ENCODE data around the gene PCP4L1.
"Not testable (repeated sequence)": the region's sequence is repeated elsewhere in the genome, so short reads cannot be mapped to it uniquely, and the experiment has no call there.

The PCP4L1 gene

DNA sequence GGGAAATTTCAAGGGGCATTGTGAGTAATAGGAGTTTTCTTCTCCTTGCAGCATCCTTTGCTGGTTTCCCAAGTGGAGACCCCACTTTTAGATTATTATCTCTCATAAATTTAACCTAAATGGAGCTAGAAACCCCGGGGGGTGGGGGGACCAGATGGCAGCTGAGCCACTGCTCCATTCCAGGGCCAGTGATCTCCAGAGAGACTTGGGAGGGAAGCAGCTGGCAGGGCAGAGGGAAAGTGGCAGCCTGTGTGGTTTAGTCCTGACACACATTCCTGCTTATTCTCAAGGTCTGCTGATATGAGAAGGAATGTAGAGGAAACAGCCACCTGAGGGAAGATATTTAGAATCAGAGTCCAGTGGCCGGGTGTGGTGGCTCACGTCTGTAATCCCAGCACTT lies 16.3 kb downstream of the PCP4L1 start:
- no peak for DNase-seq

DNA sequence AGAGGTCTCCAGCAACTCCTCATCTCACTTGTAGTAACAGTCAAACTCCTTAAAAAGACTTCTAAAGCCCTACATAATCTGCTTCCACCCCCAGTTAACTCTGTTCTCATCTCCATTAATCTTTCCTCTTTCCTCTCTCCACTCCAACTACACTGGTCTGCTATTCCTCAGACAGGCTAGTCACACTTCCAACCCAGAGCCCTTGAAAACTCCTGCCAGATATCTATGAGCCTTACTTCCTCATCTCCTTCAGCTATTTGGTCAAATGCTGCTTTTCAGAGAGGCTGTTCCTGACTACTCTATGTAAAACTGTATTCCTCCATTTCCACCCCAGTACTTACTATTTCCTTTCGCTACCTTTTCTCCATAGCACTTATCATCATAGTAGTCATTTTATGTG lies 24.4 kb downstream of the PCP4L1 start:
- no peak for DNase-seq

DNA sequence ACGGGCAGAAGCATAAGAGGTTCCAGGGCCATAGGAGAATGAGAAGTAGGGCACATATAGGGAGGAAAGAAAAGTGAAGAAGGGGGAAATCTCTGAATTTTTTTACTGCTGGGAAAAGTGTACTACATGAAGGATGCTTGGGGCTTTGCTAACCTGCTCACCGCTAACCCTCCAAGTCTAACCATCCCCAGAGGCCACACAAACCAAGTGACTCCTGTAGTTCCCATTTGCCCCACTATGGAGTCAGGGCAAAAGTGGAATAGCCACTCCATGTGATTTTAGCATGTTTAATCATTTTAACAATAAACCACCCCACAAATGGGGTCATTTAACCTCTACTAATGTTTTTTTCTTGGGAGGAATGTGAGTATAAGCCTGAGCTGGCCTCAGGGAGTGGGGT lies 26.6 kb downstream of the PCP4L1 start:
- no peak for DNase-seq

DNA sequence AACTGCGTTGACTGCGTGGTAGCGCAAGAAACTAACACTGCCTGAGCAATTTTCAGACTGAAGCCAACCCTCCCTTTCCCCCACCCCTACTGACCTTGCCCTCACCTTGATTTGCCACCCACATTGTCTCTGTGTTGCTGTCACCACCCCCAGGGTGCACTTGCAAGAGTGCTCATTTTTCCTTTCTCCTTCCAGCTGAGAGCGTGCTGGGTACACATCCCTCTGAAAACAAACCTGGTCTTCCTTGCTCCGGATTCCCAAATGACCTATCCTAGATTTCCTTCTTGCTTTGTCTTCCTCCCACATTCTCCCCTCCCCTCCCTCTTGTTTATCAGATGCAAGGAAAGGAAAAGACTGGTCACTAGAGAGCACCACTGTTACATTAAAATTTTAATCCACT lies 27.0 kb downstream of the PCP4L1 start:
- no peak for DNase-seq

DNA sequence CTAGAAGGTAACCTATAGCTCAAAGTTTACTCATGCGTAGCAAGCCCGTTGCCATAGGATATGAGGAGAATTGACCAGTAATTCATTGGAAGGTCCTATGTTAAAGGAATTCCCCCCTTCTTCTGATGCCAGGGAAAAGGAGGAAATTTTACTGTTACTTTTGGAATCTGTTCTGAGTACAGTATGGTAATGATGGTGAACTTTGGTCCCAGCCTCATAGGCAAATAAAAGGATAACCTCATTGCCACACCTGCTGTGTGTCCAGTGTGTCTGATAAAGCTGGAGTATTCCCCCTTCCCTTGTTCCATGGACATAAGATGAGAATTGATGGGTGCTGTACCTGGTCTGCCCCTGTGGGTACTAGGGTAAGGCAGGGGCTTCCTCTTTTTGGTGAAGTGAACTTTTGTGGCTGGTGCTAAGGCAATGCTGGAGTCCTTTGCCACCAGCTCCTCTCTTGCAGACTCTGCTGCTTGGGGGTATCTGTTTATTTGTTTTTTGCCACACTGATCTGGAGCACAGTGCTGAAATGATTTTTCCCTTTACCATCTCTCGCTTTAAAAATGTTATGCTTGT lies 29.0 kb downstream of the PCP4L1 start:
- DNase-seq: no peak

DNA sequence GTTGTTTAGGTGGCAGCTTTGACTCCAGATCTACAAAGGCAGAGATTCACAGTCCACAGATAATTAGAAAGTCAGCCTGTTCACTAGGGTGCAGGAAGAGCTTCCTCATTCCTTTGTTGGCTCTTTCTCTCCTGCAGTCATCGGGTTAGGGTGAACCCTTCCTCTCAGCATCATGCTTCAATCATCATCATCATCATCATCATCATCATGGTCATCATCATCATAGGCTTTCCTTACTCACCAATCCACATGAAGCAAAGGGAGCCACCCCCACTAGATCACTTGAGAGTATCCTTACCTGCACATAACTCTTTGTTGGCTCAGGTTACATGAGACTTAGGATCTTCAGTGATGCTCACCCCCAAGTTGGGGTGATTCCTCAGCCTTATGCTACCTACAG lies 32.2 kb downstream of the PCP4L1 start:
- no peak for DNase-seq

DNA sequence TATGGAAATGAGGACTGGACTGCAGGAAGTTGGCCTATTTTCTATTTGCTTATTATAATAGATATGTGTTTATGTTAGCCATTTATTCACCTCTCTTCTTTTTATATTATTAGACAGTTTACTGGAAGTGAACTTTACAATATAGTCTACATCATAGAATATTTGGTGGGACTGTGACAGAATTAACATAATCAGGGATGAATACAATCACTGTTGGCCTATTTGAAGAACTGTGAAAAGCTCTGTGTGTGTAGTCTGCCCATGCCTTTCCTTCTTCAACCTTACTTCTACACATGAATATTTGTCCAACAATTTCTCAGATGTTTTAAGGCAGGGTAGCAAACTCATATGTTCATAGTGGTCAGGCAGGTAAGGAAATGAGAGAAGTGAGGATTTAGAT lies 38.9 kb downstream of the PCP4L1 start:
- no peak for DNase-seq

DNA sequence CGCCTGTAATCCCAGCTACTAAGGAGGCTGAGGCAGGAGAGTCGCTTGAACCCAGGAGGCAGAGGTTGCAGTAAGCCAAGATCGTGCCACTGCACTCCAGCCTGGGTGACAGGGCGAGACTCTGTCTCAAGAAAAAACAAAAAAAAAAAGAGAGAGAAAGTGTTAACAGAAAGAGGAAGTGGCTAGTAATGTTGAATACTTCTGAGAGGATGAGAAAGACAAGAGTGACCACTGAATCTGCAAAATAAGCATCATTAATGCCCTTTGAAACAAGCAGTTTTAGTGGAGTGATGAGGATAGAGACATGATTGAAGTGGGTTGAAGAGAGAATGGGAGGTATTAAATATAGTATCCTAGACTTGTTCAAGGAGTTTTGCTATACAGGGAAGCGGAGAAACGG lies 39.6 kb downstream of the PCP4L1 start:
- DNase-seq: no peak

DNA sequence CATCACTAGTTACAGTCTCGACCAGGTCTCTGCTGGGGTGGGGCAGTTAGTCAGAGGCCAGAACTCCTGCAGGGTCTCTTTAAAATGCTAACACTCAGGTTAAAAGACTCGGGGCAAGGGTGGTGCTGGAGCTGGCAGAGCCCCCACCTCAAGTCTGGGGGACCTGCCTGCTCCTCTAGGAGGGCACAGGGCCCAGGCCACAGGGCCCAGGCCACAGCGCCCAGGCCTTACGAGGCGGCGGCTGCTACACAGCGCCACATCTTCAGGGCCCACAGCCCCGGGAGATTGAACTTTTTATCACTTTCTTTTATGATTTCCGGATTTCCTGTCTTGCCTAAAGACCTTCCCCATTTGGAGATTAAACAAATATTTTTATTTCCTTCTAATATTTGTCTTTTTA lies 40.8 kb downstream of the PCP4L1 start:
- no peak for DNase-seq

DNA sequence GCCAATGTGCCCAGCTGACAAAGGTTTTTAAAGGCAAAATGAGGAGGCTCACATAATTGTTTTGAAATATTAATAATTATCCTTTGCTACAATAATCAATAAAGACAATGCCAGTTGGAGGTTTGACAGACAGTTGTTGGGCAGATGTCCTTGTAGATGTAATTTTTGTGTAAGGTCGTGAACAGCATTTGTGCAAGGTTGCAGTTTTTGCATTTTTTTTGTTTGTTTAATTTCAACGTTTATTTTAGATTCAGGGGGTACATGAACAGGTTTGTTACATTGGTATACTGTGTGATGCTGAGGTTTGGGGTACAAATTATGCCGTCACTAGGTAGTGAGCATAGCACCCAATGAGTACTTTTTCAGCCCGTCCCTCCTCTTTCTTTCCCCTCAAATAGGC lies 41.9 kb downstream of the PCP4L1 start:
- no peak for DNase-seq

DNA sequence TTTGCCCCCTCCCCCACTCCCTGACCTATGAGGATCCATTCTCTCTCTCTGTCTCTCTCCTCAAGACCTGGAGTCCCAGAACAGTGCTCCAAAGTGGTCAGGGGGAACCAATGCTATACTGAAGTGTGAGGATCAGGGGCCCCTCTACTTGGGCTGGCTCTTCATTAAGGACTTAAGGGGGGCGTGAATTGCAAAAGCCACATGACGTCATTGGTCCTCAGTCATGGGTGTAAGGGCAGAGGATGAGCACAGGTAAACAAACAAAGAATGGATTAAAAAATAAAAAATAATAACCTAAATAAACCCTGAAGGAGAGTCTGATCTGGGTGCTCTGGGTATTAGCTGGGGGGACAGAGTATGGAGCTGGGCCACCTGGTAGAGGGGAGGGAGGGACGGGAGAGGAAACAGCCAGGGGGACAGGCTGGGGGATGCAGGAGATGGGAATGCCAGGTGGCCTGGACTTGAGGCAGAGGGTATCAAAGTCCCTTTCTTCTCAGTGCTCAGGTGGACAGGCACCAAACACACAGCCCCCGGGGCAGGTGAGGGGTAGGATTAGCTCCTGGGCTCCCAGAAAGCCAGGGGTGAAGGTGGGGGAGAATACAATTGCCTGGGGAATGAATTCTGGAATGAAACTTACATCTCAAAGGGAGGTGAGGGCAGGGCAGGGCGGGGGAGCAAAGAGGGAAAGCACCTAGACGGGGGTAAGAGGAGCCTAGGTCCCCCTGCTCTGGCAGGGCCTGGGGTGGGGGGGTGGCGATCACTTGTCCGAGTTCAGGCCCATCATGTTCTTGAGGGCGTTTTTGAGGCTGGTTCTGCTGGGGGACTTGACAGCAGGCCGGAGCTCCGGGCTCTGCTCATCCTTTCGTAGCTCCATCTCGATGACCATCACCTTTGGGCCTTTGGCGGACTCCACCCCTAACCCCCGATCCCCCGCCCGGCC lies 46.7 kb downstream of the PCP4L1 start:
- peak; percentile 14 for DNase-seq

DNA sequence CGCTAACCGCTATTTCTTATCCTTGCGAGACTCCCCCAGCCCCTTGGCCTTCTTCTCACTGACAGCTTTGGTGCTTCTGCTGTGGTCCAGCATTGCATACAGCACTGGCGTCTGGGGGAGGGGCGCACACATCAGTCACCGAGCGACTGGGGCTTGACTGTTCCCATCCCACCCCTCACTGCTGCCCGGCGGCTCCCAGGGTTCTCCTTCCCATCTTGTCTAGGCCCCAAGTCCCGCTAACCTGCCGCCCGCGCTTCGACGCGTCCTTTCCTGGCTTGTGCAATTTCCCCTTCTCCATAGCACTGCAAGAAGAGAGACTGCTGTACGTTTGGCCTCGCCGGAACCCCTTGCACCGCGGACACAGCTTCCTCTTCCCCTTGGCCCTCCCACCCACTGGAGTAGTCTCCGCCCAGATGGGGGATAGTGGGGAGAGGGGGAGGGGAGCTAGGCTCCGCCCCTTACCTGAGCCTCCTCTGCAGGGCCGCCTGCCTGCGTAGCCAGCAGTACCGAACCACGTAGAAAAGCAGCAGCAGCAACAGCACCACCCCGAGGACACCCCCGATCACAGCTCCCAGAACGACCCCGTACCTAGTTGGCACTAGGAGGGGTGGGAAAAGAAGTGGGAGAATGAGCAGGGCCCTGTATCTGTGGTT lies 47.4 kb downstream of the PCP4L1 start:
- DNase-seq: peak; percentile 90

DNA sequence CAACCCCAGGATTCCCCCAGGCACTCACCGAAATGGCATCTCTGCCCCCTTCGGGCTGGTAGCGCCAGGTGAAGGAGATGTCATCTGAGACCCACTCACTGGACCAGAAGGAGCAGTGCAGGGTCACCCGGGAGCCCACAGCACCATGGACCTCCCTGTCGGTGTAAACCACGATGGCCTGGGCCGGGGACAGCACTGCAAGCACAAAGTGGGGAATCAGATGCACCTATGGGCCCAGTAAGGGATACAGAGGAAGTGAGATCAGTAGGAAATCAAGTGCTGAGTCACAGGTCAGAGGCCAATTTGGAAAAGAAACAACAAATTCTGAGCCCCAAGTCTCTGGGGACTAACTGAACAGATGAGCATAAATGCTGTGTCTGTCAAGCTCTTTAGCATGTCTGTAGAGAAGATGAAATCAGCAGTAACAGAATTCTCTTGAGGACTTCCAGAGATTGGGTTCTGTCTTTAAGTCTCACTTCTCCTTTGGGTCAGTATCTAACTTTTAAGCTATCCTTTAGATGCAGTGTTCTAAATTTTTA lies 48.8 kb downstream of the PCP4L1 start:
- no peak for DNase-seq

DNA sequence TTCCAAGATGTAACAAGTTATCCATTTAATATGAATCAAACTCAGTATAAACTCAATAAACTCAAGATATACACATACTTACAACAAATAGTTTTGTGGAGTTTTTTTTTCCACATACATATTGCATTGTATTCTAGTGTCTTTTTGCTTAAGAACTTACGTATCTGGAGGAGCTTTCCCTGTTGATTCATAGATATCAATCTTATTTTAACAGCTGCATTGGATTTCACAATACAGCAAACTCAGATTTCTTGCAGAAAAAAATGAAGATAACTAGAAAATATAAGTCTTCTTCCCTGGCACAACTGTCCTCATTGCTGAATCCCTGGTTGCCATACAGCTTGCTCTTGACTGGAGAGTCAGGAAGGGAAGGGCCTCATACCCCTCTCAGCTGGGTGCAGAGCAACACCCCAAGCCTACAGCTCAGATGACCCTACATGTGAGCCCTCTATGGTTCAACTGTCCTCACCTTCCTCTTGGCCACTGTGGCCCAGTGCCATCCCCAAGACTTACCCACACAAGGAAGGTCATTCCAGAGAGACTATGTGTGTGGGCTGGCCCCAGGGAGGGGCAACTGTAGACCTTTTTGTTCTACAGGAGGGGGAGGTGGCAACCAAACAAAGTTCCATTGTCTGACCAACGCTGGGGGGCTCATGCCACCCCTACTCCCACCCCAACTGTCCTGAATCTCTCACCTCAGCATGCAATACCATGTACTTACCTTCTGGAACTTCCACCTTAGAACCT lies 49.5 kb downstream of the PCP4L1 start:
- DNase-seq: no peak

DNA sequence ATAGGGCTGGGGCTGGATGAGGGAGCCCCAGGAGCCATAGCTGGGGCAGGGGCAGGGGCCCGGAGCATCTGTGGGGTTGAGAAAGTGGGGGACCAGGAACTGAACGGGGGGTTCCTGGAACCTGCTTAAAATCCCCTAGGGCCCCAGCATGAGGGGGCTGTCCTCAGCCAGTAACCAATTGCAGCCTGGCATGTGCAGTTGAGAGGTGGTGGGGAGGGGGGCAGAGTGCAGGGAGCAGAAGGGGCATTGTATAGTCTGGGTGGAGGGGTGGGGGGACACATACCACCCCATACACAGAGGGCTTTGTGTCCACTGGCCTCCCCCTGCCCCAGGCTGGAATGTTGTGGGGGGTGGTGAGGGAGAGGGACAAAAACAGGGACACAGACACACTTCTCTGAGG lies 51.3 kb downstream of the PCP4L1 start, which contains the start of gene MPZ:
Gene MPZ, minus strand, starts transcription at position 101 of the 400 bp plus-strand sequence. Its CDS starts 63 bp downstream, at position 38.
- no peak for DNase-seq

DNA sequence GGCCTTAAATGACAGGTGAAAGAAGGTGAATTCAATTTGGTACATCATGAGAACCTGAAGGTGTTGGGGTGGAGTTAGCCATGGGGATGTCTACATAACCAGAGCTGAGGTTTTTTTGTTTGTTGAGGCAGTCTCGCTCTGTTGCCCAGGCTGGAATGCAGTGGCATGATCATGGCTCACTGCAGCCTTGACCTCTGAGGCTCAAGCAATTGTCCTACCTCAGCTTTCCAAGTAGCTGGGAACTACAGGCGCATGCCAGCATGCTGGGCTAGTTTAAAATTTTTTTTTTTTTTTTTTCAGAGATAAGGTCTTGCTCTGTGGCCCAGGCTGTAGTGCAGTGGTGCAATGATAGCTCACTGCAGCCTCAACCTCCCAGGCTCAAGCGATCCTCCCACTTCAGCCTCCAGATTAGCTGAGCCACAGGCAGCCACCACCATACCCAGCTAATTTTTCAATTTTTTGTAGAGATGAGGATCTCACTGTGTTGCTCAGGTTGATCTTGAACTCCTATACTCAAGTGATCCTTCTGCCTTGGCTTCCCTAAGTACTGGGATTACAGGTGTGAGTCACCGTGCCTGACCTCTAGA lies 53.1 kb downstream of the PCP4L1 start:
- no peak for DNase-seq

DNA sequence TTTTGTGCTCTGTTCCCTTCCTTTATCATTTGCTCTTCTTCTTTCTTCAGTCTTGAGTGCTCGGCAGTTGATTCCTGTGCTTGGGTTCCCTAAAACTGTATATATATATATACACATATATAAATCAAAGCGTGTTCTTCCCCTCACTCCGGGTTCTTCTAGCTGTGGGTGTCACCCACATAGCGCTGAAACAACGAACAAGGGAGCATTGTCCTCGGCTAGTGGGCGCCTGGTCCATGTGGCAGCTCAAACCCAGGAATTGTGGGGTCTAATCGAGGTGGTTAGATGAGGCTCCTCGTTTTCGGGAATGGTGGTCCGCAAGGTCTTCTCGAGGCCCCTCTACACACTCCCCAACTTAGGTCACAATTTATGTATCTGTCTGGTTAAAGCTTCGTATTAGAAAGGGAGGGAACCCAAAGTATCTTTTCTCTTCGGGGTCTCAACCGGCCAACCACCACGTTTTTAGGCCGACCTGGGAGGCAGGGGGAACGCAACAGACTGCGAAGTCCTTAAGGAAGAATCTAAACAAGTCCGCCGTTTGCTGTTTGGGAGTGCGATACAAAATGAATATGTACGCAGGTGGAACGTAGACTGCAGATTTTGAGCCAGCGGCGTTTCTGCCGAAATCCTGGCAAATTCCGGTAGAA lies 55.1 kb downstream of the PCP4L1 start:
- DNase-seq: no peak

DNA sequence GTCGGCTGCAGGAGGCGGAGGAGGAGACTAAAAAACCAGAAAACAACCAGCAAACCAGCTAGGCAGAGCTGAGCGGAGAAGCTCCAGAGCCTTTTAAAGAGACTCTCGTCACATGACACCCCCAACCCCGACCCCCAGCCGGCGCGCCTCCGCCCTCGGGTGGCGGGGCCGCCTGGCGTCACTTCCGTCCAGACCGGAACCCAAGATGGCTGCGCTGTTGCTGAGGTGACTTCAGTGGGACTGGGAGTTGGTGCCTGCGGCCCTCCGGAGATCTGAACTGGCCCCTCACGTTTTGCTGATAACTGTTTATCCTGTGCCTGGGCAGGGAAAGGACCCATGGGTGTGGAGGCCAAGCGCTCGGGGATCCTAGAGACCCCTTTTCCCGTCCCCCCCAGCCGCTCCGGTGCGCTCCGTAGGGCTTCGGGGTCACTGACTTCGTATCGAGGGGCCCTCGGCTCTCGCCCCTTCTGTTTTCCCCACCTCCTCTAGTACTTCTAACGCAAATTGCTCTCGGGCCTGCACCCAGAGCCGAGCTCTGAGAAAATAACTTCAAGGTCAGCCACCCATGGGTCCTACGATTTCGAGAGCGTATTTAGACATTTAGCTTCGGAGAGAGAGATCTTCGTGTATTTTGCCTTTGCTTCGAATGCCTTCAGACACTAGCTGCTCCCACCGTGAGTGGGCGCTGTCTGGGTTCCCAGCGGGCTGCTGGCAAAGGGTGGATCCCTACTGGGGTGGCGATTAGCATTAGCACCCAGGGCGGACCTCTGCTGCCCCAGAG lies 55.8 kb downstream of the PCP4L1 start, which contains the start of gene SDHC:
Gene SDHC, plus strand, starts transcription at position 181 of the 781 bp plus-strand sequence. Its CDS starts 25 bp downstream, at position 206.
- peak; percentile 90 for DNase-seq

DNA sequence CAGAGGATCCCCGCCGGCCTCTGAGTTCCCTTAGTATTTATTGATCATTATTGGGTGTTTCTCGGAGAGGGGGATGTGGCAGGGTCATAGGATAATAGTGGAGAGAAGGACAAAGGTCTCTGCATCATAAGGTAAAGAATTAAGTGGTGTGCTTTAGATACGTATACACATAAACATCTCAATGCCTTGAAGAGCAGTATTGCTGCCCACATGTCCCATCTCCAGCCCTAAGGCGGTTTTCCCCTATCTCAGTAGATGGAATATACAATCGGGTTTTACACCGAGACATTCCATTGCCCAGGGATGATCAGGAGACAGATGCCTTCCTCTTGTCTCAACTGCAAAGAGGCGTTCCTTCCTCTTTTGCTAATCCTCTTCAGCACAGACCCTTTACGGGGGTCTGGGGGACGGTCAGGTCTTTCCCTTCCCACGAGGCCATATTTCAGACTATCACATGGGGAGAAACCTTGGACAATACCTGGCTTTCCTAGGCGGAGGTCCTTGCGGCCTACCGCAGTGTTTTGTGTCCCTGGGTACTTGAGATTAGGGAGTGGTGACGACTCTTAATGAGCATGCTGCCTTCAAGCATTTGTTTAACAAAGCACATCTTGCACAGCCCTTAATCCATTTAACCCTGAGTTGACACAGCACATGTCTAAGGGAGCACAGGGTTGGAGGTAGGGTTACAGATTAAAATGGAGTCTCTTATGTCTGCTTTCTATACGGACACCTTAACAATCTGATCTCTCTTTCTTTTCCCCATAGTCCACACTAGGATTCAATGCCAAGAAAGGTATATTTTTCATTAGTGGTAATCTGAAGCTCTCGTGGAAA lies 57.5 kb downstream of the PCP4L1 start:
- not testable (repeated sequence) for DNase-seq

DNA sequence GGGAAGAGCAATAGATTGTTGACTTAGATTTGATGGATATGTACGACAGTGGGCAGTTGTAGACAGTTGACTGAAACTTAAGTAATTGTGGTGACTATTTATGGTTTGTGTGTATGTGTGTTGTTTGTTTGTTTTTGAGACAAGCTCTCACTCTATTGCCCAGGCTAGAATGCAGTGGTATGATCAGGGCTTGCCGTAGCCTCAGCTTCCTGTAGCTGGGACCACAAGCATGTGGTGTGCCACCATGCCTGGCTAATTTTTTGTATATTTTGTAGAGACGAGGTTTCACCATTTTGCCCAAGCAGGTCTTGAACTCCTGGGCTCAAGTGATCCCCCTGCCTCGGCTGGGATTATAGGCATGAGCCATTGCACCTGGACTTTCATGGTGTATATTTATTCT lies 65.5 kb downstream of the PCP4L1 start:
- no peak for DNase-seq
